Cardiac fibroblast (primary cell): ENCODE measurements around the gene KIAA1191.

Experiments used
- DNase-seq, 2 donors: peaks; one replicate each; pipeline versions ENCODE4 v3.0.0 to v3.0.0-alpha.2; 2010; ENCODE audit warnings: low read depth in 2 of 2
- H3K4me3 ChIP-seq, 2 donors: replicated peaks in 1 of 2; 1 replicate in 1 of 2; 2 replicates in 1 of 2; pipeline ENCODE4 v1.5.1; 2011; ENCODE audit warnings: low read depth in 2 of 2, low read length in 2 of 2, mild to moderate bottlenecking in 2 of 2, moderate library complexity in 1 of 2
- TF ChIP-seq, protein P1 (sequence below): IDR thresholded peaks from one replicate; pipeline ENCODE4 v1.5.1; 2011; ENCODE audit warnings: low read depth, mild to moderate bottlenecking, low read length, inconsistent platforms

The KIAA1191 gene

DNA sequence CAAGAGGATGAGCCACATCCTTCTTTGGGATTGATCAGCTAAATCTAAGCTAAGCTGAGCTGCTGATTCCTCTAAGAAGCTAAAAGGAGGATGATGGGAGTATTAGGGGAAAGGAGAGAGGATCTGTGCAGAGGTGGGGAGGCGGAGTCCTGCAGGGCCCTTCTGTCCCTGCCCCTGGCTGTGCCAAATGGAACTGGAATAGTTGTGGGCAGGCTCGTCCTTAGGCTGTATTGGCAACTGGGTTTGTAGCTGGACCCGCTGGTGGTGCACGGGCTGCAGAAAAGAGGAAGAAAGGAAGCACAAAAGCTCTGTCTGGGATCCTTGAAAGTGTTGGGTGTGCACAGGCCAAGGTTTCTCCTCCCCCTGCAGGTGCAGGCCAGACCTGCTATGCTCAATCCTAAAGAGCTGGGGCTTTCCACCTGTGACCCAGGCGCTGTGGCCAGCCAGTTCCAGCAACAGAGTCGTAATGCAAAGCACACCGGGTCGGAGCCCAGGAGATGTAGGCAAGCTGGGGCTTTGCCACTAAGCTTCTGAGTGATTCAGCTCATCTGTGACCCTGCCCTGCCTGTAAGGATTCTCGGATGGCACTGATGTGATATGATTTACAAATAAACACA, 45.0 kb upstream of the KIAA1191 start:
- H3K4me3 ChIP-seq, result no peak overlapping the region
- no peak for DNase-seq
- TF ChIP-seq, protein P1, sequence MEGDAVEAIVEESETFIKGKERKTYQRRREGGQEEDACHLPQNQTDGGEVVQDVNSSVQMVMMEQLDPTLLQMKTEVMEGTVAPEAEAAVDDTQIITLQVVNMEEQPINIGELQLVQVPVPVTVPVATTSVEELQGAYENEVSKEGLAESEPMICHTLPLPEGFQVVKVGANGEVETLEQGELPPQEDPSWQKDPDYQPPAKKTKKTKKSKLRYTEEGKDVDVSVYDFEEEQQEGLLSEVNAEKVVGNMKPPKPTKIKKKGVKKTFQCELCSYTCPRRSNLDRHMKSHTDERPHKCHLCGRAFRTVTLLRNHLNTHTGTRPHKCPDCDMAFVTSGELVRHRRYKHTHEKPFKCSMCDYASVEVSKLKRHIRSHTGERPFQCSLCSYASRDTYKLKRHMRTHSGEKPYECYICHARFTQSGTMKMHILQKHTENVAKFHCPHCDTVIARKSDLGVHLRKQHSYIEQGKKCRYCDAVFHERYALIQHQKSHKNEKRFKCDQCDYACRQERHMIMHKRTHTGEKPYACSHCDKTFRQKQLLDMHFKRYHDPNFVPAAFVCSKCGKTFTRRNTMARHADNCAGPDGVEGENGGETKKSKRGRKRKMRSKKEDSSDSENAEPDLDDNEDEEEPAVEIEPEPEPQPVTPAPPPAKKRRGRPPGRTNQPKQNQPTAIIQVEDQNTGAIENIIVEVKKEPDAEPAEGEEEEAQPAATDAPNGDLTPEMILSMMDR, result no peak

DNA sequence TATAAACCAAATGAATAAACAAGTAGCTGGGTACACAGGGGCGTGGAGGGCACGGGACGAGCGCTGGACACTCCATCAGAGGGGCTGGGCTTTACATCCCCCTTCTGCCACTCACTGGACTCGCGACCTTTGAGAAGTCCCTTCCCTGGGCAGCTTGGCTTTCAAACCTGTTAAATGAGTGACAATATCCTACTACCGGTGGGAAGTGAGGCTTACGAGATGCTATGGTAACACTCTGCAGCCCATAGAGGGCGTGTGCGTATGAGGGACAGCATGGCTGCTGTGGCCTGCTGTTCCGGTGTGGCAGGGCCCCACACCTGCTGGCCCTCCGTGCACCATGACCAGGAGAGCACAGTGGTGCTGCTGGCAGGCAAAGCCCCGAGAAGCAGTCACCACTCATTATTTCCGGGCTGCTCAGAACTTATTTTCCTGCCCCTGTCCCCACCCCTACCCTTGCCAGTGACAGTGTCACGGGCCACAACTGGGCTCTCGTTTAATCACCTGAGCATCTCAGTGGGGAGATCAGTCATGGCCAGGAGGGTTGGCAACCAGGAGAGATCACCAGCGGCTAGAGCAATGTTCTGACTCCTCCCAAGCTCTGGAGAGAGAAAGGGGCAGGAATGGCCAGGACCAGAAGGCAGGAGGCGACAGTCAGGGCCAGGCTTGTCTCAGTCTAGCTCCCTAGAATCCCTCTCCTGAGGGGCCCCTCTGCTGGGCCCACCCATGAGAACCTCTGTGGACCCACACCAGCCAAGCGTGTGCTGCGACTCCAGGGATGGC, 44.3 kb upstream of the KIAA1191 start:
- no peak overlapping the region for H3K4me3 ChIP-seq
- TF ChIP-seq, protein P1, result no peak
- DNase-seq, result no peak

DNA sequence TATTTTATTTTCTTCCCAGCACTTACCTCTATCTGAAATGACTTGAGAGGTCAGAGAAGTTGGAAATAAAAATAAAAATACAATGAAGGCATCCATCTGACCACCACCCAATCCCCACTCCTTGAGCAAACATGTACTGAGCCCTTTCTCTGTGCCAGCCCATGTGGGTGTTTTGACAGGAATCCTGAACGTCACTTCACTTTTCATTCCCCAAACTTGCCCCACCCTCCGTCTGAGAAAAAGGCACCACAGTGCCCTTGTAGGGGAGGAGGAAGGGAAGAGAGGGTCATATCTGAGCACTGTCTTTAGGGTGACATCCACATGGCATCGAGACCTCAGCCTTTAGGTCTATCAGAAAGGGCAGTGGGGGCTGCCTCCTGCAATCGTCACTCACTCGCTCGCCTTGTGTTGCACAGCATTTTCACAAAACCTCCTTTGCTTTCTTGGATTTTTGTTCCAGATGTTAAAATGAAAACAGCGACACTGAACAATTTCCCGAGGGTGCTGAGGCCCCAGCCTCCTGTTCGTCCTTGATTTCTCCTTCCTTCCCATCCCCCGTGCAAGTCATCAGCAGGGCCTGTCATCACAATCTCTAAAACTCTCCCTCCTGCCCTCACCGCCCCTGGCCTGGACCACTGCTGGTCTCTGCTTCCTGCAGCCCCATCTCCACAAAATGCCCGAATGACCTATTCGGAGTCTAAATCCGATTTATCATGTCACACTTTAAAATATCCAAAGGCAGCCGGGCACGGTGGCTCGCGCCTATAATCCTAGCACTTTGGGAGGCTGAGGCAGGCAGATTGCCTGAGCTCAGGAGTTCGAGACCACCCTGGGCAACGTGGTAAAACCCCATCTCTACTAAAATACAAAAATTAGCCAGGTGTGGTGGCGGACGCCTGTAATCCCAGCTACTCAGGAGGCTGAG, 40.0 kb upstream of the KIAA1191 start:
- TF ChIP-seq, protein P1, result no peak
- DNase-seq, result no peak
- no peak overlapping the region for H3K4me3 ChIP-seq

DNA sequence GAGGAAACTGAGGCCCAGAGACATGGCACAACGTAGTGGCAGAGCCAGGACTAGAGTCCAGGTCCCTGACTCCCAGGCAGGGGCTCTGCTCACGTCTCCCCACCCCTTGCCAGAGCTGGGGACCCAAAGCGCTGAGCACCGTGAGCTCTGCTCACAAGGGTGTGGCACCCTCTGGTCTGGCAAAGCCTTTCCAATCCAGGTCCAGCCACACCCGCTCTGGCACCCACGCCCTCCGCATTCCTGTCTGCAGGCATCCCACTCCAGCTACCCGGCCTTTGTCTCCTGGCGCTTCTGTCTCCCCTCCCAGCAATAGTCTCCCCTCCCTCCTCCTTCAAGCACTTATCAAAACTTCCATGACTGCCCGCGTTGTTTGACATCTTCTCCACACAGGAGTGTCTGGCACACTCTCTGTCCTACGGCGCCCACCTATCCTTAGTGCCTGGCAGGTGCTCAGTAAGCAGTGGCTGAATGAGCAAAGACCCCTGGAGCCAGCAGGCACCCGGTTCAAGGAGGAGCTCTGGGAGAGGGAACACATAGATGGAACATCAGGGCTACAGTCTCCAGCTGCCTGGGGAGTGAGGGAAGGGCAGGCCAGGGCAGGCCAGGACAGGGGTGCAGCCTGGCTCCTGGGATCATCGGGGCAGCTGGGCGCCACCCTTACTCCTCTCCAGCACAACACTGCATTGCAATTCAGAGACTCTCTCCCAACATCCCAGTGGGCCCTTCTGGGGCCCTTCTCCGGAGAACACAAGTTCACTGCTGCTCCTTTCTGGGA, 39.0 kb upstream of the KIAA1191 start:
- no peak overlapping the region for H3K4me3 ChIP-seq
- no peak for DNase-seq
- TF ChIP-seq, protein P1, result no peak

DNA sequence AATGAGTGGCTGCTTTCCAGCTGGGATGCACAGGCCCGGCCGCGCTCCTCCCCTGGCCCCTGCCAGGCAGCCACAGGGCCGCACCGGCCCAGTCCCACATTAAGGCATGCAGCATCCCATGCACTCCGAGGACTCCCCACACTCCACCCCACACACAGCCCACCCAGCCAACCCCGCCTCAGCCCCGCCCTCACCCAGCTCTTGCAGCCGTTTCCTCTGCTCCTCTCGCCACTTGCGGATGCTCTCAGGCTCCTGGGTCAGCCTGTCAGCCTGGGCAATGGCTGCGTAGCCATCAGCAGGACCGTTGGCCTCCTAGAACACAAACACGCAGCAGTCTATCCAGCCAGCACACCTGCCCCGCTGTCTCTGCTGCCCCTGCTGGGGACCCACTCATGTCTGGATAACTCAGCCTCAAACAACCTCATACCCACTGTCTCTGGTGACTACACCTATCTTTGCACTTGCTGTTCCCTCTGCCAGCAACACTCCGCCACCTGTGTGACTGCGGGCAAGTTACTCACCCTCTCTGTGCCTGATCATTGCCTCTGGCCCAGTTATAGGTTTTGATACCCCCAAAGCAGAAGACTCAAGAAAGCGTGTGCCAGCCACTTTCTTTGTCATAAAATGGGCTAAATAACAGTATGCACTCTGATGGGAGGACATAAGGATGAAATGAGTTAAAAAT, 36.3 kb upstream of the KIAA1191 start:
- TF ChIP-seq, protein P1, result no peak
- no peak overlapping the region for H3K4me3 ChIP-seq

More for the DNA sequence above, 36.3 kb upstream of the KIAA1191 start:
- no peak for DNase-seq
